Body of pancreas (tissue), 4 donors: ENCODE results near the gene PYGO2.

Experiments
- POLR2A ChIP-seq, 3 donors: fragments of 450-650 bp; IDR thresholded peaks; one replicate each; pipeline ENCODE4 v1.6.1; 2016; ENCODE audit warnings: antibody characterized with exemption in 3 of 3, mild to moderate bottlenecking in 2 of 3
- TF ChIP-seq, protein P1 (sequence below), 7 experiments: fragments of 450-650 bp in 4 of 7; fragments of 200-600 bp in 3 of 7; sonication (generic) in 3 of 7; IDR thresholded peaks; one replicate each; pipeline ENCODE4 v1.5.1; 2016 to 2019; ENCODE audit warnings: antibody characterized with exemption in 7 of 7

- TF ChIP-seq, protein P1, sequence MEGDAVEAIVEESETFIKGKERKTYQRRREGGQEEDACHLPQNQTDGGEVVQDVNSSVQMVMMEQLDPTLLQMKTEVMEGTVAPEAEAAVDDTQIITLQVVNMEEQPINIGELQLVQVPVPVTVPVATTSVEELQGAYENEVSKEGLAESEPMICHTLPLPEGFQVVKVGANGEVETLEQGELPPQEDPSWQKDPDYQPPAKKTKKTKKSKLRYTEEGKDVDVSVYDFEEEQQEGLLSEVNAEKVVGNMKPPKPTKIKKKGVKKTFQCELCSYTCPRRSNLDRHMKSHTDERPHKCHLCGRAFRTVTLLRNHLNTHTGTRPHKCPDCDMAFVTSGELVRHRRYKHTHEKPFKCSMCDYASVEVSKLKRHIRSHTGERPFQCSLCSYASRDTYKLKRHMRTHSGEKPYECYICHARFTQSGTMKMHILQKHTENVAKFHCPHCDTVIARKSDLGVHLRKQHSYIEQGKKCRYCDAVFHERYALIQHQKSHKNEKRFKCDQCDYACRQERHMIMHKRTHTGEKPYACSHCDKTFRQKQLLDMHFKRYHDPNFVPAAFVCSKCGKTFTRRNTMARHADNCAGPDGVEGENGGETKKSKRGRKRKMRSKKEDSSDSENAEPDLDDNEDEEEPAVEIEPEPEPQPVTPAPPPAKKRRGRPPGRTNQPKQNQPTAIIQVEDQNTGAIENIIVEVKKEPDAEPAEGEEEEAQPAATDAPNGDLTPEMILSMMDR (IDR thresholded peaks at IDR 0.05), result no peak
- TF ChIP-seq POLR2A (IDR thresholded peaks at IDR 0.05), result no peak
Measured at GRCh38 chr1:154952664-154953063, 8.9 kb downstream of the PYGO2 start.
